NOMO-1 treated with dmso at 0.1 percent for 144 hours (cell line): ENCODE measurements around the gene WDR19.
"Not testable (repeated sequence)": the region's sequence is repeated elsewhere in the genome, so short reads cannot be mapped to it uniquely, and the experiment has no call there.

Experiments
- DNase-seq: peaks from one replicate; lab custom pipeline; 2025; ENCODE audit not compliant: unreplicated experiment; lab: John Stamatoyannopoulos, UW

WDR19 gene

GRCh38 chr4:39232100-39232499 is 49.8 kb downstream of the WDR19 start:
- no peak for DNase-seq

GRCh38 chr4:39233114-39233513 is 50.8 kb downstream of the WDR19 start:
- DNase-seq = no peak

- DNase-seq = no peak
Measured at GRCh38 chr4:39233783-39234182, 51.5 kb downstream of the WDR19 start.

- DNase-seq = no peak
Measured at GRCh38 chr4:39235021-39235420, 52.7 kb downstream of the WDR19 start.

- DNase-seq = no peak
Measured at GRCh38 chr4:39235696-39236095, 53.4 kb downstream of the WDR19 start.

- no peak for DNase-seq
Measured at GRCh38 chr4:39237179-39237578, 54.9 kb downstream of the WDR19 start.

GRCh38 chr4:39243462-39243861 is 61.1 kb downstream of the WDR19 start:
- no peak for DNase-seq

GRCh38 chr4:39255266-39255665 is 72.9 kb downstream of the WDR19 start:
- DNase-seq = no peak

- no peak for DNase-seq
Measured at GRCh38 chr4:39255871-39256270, 73.5 kb downstream of the WDR19 start.

- DNase-seq = no peak
Measured at GRCh38 chr4:39256436-39256835, 74.1 kb downstream of the WDR19 start.

- no peak for DNase-seq
Measured at GRCh38 chr4:39259571-39260330, 77.4 kb downstream of the WDR19 start.

- no peak for DNase-seq
Measured at GRCh38 chr4:39263895-39264294, 81.6 kb downstream of the WDR19 start.

GRCh38 chr4:39274503-39274902 is 92.2 kb downstream of the WDR19 start:
- DNase-seq = no peak

GRCh38 chr4:39277661-39278060 is 95.3 kb downstream of the WDR19 start:
- not testable (repeated sequence) for DNase-seq

- no peak for DNase-seq
Measured at GRCh38 chr4:39278476-39278875, 96.1 kb downstream of the WDR19 start.

- DNase-seq = no peak
Measured at GRCh38 chr4:39279416-39279815, 97.1 kb downstream of the WDR19 start.

GRCh38 chr4:39280770-39281169 is 98.4 kb downstream of the WDR19 start:
- no peak for DNase-seq

- DNase-seq = no peak
Measured at GRCh38 chr4:39285111-39285795, 102.9 kb downstream of the WDR19 start.

GRCh38 chr4:39285853-39286252 is 103.5 kb downstream of the WDR19 start:
- no peak for DNase-seq

- DNase-seq = no peak
Measured at GRCh38 chr4:39286263-39286662, 103.9 kb downstream of the WDR19 start.

- no peak for DNase-seq
Measured at GRCh38 chr4:39287223-39287622, 104.9 kb downstream of the WDR19 start.

- DNase-seq = no peak
Measured at GRCh38 chr4:39291686-39292085, 109.4 kb downstream of the WDR19 start.

GRCh38 chr4:39292433-39292832 is 110.1 kb downstream of the WDR19 start:
- DNase-seq = not testable (repeated sequence)
